HEK293 (cell line): Measurements from ENCODE around the gene HDAC11.
"Not testable (repeated sequence)": the region's sequence is repeated elsewhere in the genome, so short reads cannot be mapped to it uniquely, and the experiment has no call there.

Source experiments
- CTCF ChIA-PET: fragments of 350-600 bp; formaldehyde crosslinking; extraction: SDS; loops from one replicate; lab custom pipeline; 2021; ENCODE audit warnings: antibody characterized with exemption; lab: Yijun Ruan, JAX
- POLR2A ChIA-PET: fragments of 300-600 bp; formaldehyde crosslinking; extraction: SDS; loops from one replicate; lab custom pipeline; 2020; ENCODE audit warnings: antibody characterized with exemption, inconsistent platforms; lab: Yijun Ruan, JAX
- H3K27ac ChIP-seq: fragments of 200-500 bp; sonication (Bioruptor generic); 2 replicates; pipeline ENCODE4 v1.5.1; 2014; ENCODE audit warnings: low read depth, low read length, control low read depth, inconsistent platforms; ENCODE audit errors: extremely low read depth
- H3K36me3 ChIP-seq, 2 experiments: fragments of 200-500 bp in 1 of 2; sonication (Bioruptor generic) in 1 of 2; 1 replicate in 1 of 2; 2 replicates in 1 of 2; pipeline ENCODE4 v1.5.1; 2014 to 2017; ENCODE audit warnings: inconsistent platforms in 2 of 2, low read length in 2 of 2; ENCODE audit not compliant: control insufficient read depth in 2 of 2, insufficient read depth in 1 of 2
- H3K4me1 ChIP-seq: fragments of 200-500 bp; sonication (Bioruptor generic); 2 replicates; pipeline ENCODE4 v1.5.1; 2014; ENCODE audit warnings: mild to moderate bottlenecking, low read length, inconsistent platforms; ENCODE audit not compliant: control insufficient read depth, insufficient read depth
- H3K4me3 ChIP-seq: 2 replicates; pipeline ENCODE4 v1.5.1; 2011; ENCODE audit warnings: low read depth, mild to moderate bottlenecking, control low read depth, low read length, moderate library complexity
- H3K9me3 ChIP-seq: fragments of 200-500 bp; sonication (Bioruptor generic); 2 replicates; pipeline ENCODE4 v1.5.1; 2014; ENCODE audit warnings: low read depth, low read length, inconsistent platforms; ENCODE audit not compliant: control insufficient read depth, insufficient read depth
- ZNF146 ChIP-seq: fragments of 450-650 bp; formaldehyde crosslinking; IDR thresholded peaks from 2 replicates; pipeline ENCODE4 v1.5.1; 2016; ENCODE audit warnings: missing biosample characterization, missing genetic modification characterization
- ZNF596 ChIP-seq: fragments of 450-650 bp; IDR thresholded peaks from 2 replicates; pipeline ENCODE4 v1.5.0; 2018; ENCODE audit warnings: missing biosample characterization, mild to moderate bottlenecking, missing genetic modification characterization, moderate library complexity
- ZNF621 ChIP-seq: fragments of 450-650 bp; formaldehyde crosslinking; IDR thresholded peaks from 2 replicates; pipeline ENCODE4 v1.5.1; 2017; ENCODE audit warnings: missing biosample characterization, missing genetic modification characterization
- ZNF776 ChIP-seq: fragments of 450-650 bp; formaldehyde crosslinking; IDR thresholded peaks from 2 replicates; pipeline ENCODE4 v1.5.0; 2017; ENCODE audit warnings: missing biosample characterization, missing genetic modification characterization, borderline replicate concordance
- TF ChIP-seq, protein P1 (sequence below): fragments of 450-650 bp; formaldehyde crosslinking; IDR thresholded peaks from 2 replicates; pipeline ENCODE4 v1.5.1; 2016; ENCODE audit warnings: missing biosample characterization, missing genetic modification characterization
- TF ChIP-seq, protein P2 (sequence below): fragments of 450-650 bp; formaldehyde crosslinking; IDR thresholded peaks from 2 replicates; pipeline ENCODE4 v1.5.1; 2016; ENCODE audit warnings: missing biosample characterization, missing genetic modification characterization
- TF ChIP-seq, protein P3 (sequence below): fragments of 450-650 bp; formaldehyde crosslinking; IDR thresholded peaks from 2 replicates; pipeline ENCODE4 v1.5.1; 2016; ENCODE audit warnings: missing biosample characterization, missing genetic modification characterization, borderline replicate concordance
- TF ChIP-seq, protein P4 (sequence below): fragments of 450-650 bp; formaldehyde crosslinking; IDR thresholded peaks from 2 replicates; pipeline ENCODE4 v1.5.1; 2016; ENCODE audit warnings: missing biosample characterization, missing genetic modification characterization, borderline replicate concordance

The HDAC11 gene

DNA sequence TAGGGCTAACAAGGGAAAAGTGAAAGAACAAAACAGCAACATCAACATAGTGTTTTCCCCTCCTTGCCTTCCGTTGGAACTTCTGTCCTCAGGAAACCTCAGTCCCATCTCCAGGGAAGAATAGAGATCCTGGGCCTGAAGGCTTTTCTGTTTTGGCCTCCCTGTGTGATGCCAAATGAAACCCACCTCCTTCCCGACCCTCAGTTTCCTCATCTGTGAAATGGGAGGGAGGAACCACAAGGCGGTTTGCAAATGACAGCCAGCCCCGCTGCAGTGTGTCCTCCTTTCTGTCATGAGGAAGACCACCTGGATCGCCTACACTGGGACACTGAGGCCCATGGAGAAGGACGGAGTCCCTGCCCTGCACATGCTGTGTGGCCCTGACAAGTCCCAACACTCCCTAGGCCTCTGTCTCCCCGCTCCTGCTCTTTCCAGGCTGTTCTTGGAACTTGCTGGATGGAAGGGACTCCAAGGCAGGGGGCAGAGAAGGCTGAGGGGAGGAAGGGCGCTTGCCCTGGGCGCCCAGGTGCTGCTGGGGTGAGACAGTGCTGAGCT lies 40.3 kb downstream of the HDAC11 start:
- no peaks in the 10 kb centered on the region for H3K36me3 ChIP-seq
- H3K4me3 ChIP-seq = no peak overlapping the region
- CTCF ChIA-PET = interaction anchor here (1.5 kb wide), 1 partner anchor 24 kb away, joined by 4 read pairs; no protein-coding TSS in a partner anchor
- H3K27ac ChIP-seq = no peak overlapping the region
- no peak for TF ChIP-seq ZNF776 (tag by site-specific recombination)
- POLR2A ChIA-PET = interaction anchor here (0.6 kb wide), 1 partner anchor 80 kb away, joined by 5 read pairs; no protein-coding TSS in a partner anchor
- H3K4me1 ChIP-seq = no peaks in the 10 kb centered on the region
- no peaks in the 10 kb centered on the region for H3K9me3 ChIP-seq

DNA sequence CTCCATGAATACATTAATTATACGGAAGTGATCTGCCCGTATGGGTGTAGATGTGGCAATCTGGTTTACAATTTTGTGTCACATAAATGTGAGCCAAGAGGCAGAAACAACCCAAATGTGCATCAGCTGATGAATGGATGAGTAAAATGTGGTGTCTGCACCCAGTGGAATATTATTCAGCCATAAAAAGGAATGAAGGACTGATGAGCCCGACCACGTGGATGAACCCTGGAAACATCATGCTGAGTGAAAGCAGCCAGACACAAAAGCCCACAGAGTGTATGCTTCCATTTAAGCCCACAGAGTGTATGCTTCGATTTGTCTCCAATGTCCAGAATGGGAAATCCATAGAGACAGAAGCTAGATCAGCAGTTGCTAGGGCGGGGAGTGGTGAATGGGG lies 41.2 kb downstream of the HDAC11 start:
- H3K4me3 ChIP-seq = no peak overlapping the region
- TF ChIP-seq, protein P1, sequence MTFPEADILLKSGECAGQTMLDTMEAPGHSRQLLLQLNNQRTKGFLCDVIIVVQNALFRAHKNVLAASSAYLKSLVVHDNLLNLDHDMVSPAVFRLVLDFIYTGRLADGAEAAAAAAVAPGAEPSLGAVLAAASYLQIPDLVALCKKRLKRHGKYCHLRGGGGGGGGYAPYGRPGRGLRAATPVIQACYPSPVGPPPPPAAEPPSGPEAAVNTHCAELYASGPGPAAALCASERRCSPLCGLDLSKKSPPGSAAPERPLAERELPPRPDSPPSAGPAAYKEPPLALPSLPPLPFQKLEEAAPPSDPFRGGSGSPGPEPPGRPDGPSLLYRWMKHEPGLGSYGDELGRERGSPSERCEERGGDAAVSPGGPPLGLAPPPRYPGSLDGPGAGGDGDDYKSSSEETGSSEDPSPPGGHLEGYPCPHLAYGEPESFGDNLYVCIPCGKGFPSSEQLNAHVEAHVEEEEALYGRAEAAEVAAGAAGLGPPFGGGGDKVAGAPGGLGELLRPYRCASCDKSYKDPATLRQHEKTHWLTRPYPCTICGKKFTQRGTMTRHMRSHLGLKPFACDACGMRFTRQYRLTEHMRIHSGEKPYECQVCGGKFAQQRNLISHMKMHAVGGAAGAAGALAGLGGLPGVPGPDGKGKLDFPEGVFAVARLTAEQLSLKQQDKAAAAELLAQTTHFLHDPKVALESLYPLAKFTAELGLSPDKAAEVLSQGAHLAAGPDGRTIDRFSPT (tag by site-specific recombination) = no peak
- TF ChIP-seq, protein P2, sequence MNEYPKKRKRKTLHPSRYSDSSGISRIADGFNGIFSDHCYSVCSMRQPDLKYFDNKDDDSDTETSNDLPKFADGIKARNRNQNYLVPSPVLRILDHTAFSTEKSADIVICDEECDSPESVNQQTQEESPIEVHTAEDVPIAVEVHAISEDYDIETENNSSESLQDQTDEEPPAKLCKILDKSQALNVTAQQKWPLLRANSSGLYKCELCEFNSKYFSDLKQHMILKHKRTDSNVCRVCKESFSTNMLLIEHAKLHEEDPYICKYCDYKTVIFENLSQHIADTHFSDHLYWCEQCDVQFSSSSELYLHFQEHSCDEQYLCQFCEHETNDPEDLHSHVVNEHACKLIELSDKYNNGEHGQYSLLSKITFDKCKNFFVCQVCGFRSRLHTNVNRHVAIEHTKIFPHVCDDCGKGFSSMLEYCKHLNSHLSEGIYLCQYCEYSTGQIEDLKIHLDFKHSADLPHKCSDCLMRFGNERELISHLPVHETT (tag by site-specific recombination) = no peak
- TF ChIP-seq, protein P3, sequence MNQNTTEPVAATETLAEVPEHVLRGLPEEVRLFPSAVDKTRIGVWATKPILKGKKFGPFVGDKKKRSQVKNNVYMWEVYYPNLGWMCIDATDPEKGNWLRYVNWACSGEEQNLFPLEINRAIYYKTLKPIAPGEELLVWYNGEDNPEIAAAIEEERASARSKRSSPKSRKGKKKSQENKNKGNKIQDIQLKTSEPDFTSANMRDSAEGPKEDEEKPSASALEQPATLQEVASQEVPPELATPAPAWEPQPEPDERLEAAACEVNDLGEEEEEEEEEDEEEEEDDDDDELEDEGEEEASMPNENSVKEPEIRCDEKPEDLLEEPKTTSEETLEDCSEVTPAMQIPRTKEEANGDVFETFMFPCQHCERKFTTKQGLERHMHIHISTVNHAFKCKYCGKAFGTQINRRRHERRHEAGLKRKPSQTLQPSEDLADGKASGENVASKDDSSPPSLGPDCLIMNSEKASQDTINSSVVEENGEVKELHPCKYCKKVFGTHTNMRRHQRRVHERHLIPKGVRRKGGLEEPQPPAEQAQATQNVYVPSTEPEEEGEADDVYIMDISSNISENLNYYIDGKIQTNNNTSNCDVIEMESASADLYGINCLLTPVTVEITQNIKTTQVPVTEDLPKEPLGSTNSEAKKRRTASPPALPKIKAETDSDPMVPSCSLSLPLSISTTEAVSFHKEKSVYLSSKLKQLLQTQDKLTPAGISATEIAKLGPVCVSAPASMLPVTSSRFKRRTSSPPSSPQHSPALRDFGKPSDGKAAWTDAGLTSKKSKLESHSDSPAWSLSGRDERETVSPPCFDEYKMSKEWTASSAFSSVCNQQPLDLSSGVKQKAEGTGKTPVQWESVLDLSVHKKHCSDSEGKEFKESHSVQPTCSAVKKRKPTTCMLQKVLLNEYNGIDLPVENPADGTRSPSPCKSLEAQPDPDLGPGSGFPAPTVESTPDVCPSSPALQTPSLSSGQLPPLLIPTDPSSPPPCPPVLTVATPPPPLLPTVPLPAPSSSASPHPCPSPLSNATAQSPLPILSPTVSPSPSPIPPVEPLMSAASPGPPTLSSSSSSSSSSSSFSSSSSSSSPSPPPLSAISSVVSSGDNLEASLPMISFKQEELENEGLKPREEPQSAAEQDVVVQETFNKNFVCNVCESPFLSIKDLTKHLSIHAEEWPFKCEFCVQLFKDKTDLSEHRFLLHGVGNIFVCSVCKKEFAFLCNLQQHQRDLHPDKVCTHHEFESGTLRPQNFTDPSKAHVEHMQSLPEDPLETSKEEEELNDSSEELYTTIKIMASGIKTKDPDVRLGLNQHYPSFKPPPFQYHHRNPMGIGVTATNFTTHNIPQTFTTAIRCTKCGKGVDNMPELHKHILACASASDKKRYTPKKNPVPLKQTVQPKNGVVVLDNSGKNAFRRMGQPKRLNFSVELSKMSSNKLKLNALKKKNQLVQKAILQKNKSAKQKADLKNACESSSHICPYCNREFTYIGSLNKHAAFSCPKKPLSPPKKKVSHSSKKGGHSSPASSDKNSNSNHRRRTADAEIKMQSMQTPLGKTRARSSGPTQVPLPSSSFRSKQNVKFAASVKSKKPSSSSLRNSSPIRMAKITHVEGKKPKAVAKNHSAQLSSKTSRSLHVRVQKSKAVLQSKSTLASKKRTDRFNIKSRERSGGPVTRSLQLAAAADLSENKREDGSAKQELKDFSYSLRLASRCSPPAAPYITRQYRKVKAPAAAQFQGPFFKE = no peak
- TF ChIP-seq ZNF596 (tag by site-specific recombination) = no peak
- TF ChIP-seq, protein P4, sequence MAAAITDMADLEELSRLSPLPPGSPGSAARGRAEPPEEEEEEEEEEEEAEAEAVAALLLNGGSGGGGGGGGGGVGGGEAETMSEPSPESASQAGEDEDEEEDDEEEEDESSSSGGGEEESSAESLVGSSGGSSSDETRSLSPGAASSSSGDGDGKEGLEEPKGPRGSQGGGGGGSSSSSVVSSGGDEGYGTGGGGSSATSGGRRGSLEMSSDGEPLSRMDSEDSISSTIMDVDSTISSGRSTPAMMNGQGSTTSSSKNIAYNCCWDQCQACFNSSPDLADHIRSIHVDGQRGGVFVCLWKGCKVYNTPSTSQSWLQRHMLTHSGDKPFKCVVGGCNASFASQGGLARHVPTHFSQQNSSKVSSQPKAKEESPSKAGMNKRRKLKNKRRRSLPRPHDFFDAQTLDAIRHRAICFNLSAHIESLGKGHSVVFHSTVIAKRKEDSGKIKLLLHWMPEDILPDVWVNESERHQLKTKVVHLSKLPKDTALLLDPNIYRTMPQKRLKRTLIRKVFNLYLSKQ (tag by site-specific recombination) = no peak
- peak; percentile 91 for TF ChIP-seq ZNF146
- TF ChIP-seq ZNF621 (tag by site-specific recombination) = no peak
- CTCF ChIA-PET = no interaction called here

DNA sequence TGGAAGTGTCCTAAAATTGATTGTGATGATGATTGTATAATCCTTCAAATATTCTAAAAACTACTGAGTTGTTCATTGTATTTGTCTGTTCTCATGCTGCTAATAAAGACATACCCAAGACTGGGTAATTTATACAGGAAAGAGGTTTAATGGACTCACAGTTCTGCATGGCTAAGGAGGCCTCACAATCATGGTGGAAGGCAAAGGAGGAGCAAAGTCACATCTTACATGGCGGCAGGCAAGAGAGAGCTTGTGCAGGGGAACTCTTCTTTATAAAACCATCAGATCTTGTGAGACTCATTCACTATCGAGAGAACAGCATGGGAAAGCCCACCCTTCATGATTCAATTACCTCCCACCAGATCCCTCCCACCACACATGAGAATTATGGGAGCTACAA lies 41.6 kb downstream of the HDAC11 start:
- H3K36me3 ChIP-seq, POLR2A ChIA-PET: not testable (repeated sequence)
- CTCF ChIA-PET = interaction anchor here (0.7 kb wide), 1 partner anchor 22 kb away, joined by 3 read pairs; no protein-coding TSS in a partner anchor

More for the DNA sequence above, 41.2 kb downstream of the HDAC11 start:
- POLR2A ChIA-PET = no interaction called here
- Histone ChIP-seq H3K36me3 (no peaks in the 10 kb centered on the region), H3K4me1 (no peaks in the 10 kb centered on the region), H3K9me3 (no peaks in the 10 kb centered on the region), H3K27ac (no peak overlapping the region)

More for the DNA sequence above, 41.6 kb downstream of the HDAC11 start:
- H3K27ac ChIP-seq, H3K4me1 ChIP-seq, H3K9me3 ChIP-seq, H3K4me3 ChIP-seq: not testable (repeated sequence)
